Common myeloid progenitor, CD34-positive (primary cell): Measurements from ENCODE around the gene HOXB4.
A peak's percentile ranks its signal among the peaks of the same experiment; 100 is the strongest.

Experiments
- CTCF ChIA-PET: fragments of 350-600 bp; sonication (Branson Sonifier 250); formaldehyde crosslinking; loops from one replicate; lab custom pipeline; 2021; ENCODE audit warnings: antibody characterized with exemption; lab: Charles Lee
- POLR2A ChIA-PET: fragments of 350-600 bp; sonication (Branson Sonifier 250); formaldehyde crosslinking; loops from one replicate; lab custom pipeline; 2021; ENCODE audit warnings: antibody characterized with exemption; lab: Charles Lee
- DNase-seq, 3 donors: peaks; one replicate each; pipeline versions ENCODE4 v3.0.0 to v3.0.0-alpha.2; 2013
- H3K27ac ChIP-seq, 2 experiments: 1 replicate in 1 of 2; 2 replicates in 1 of 2; pipeline ENCODE4 v1.7.0; 2013; ENCODE audit warnings: inconsistent platforms in 2 of 2, low read length in 2 of 2, mild to moderate bottlenecking in 2 of 2, low read depth in 1 of 2, moderate library complexity in 1 of 2; ENCODE audit not compliant: severe bottlenecking in 2 of 2, insufficient read depth in 1 of 2, poor library complexity in 1 of 2
- H3K27me3 ChIP-seq, 5 experiments: replicated peaks in 2 of 5; 1 replicate in 3 of 5; 2 replicates in 2 of 5; pipeline versions ENCODE4 v1.6.1 to v1.7.0; 2013; ENCODE audit warnings: low read length in 4 of 5, mild to moderate bottlenecking in 2 of 5, moderate library complexity in 2 of 5, inconsistent platforms in 1 of 5; ENCODE audit not compliant: insufficient read depth in 5 of 5, control insufficient read depth in 4 of 5
- H3K36me3 ChIP-seq, 4 experiments: 1 replicate in 2 of 4; 2 replicates in 2 of 4; pipeline versions ENCODE4 v1.6.1 to v1.7.0; 2013; ENCODE audit warnings: low read length in 3 of 4, control low read depth in 1 of 4, mild to moderate bottlenecking in 1 of 4; ENCODE audit not compliant: control insufficient read depth in 4 of 4, insufficient read depth in 4 of 4
- H3K4me1 ChIP-seq, 4 experiments: 1 replicate in 3 of 4; 2 replicates in 1 of 4; pipeline versions ENCODE4 v1.6.1 to v1.7.1; 2013; ENCODE audit warnings: low read length in 3 of 4, mild to moderate bottlenecking in 3 of 4, control low read depth in 1 of 4, inconsistent platforms in 1 of 4, moderate library complexity in 1 of 4; ENCODE audit not compliant: control insufficient read depth in 4 of 4, insufficient read depth in 4 of 4; ENCODE audit errors: control extremely low read depth in 1 of 4
- H3K4me3 ChIP-seq, 7 experiments: 1 replicate in 4 of 7; 2 replicates in 3 of 7; pipeline versions ENCODE4 v1.5.1 to v1.7.0; 2013; ENCODE audit warnings: mild to moderate bottlenecking in 7 of 7, low read length in 6 of 7, moderate library complexity in 6 of 7, inconsistent platforms in 2 of 7, low read depth in 2 of 7, control low read depth in 1 of 7; ENCODE audit not compliant: insufficient read depth in 4 of 7, control insufficient read depth in 1 of 7; ENCODE audit errors: extremely low read depth in 1 of 7
- H3K9me3 ChIP-seq, 5 experiments: 1 replicate in 4 of 5; 2 replicates in 1 of 5; pipeline versions ENCODE4 v1.6.1 to v1.7.1; 2013; ENCODE audit warnings: low read length in 4 of 5, mild to moderate bottlenecking in 2 of 5, inconsistent platforms in 1 of 5, low read depth in 1 of 5, moderate library complexity in 1 of 5; ENCODE audit not compliant: control insufficient read depth in 4 of 5, insufficient read depth in 2 of 5; ENCODE audit errors: control extremely low read depth in 1 of 5
- WGBS: methylation state at CpG from one replicate; pipeline ENCODE4 v1.1.5; 2013; ENCODE audit not compliant: insufficient coverage; 5-methylcytosine and 5-hydroxymethylcytosine counted together

Gene HOXB4

DNA sequence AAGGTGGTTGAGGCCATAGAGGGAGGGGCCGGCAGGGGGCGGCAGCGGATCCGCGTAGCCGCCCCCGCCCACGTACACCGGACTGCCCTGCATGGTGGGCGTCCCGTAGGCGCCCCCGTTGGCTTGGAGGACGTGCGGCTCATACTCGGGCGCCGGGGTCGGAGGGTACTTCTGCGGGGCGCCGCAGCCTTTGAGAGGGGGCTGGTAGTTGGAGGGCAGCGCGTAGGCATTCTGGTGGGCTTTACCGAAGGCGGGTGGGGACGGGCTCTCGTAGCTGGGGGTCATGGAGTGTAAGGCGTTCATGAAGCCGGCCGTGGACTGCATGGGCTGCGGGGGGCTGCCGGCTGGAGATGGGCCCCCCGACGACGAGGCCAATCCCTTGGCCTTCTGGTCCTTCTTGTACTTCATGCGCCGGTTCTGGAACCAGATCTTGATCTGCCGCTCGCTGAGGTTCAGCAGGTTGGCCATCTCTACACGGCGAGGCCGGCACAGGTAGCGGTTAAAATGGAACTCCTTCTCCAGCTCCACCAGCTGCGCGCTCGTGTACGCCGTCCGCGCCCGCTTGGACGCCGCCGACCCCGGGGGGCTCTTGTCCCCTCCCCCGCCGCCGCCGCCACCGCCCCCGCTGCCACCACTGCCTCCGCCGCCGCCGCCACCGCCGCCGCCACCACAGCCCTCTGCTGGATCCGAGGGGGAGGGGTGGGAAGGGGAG is 27.5 kb downstream of the HOXB4 start:
- no peaks in the 10 kb centered on the region for H3K27me3 ChIP-seq
- no peaks in the 10 kb centered on the region for H3K9me3 ChIP-seq
- CTCF ChIA-PET = interaction anchor here (1.5 to 2.1 kb wide), 2 partner anchors 9 to 37 kb away, joined by 3 to 5 read pairs; no protein-coding TSS in a partner anchor

DNA sequence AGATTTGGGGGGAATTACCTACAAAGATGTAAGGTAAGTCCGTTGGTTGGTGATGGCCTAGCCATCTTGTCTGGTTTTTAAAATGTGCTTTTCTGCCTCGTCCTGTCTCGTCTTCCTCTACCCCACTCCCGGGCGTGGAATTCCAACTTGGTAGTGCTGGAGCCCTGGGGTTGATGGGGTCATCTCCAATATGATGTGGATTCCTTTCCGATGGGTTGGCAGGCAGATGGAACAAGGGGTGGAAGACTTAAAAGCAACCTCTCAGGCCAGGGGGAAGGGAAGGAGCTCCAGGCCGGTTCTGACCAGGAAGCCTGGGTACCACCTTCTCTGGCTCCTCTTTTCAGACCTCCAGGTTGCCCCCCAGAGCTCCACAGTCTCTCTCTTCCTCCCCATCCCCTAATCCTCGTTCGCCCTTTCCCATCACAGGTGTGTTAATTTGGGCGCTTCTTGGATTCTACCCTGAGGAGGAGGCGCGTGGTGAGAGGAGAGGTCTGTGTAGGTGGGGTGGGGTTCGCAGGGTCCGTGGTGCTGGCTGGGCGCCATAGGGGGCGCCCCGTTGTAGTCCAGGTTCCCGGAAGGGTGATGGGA is 28.1 kb downstream of the HOXB4 start:
- WGBS = 100% methylated on average over 14 of the region's 18 CpGs

More for the DNA sequence above, 27.5 kb downstream of the HOXB4 start:
- Histone ChIP-seq H3K27ac (no peak overlapping the region), H3K36me3 (peaks cover 5 to 42% (median 24%) of the 10 kb centered on the region in 4 experiments), H3K4me3 (no peak overlapping the region), H3K4me1 (peaks cover 15 to 60% (median 46%) of the 10 kb centered on the region in 4 experiments)
- POLR2A ChIA-PET = no interaction called here
- DNase-seq = no peak
- WGBS = 98% methylated on average over 45 of the region's 70 CpGs

DNA sequence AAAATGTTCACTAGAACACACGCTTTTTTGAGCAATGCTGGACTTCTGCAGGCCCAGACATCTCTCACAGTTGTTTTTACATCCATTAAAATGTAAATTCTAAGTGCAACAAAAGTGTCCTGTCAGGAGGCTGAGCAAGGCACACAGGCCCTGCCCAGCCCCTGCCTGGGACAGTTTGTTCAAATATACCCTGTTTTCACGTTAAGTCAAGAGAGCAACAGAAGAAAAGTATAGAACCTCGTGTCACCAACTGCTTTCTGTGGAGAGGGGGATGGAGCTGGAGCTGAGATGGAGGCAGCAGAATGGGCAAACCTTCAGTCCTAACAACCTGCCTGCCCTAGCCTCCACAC is 28.9 kb downstream of the HOXB4 start:
- POLR2A ChIA-PET = interaction anchor here (0.7 to 0.8 kb wide), 2 partner anchors 8 to 15 kb away, joined by 3 read pairs; no protein-coding TSS in a partner anchor
- peak overlapping the region in 1 of 2 experiments; percentile 95 for H3K27ac ChIP-seq
- H3K27me3 ChIP-seq = no peaks in the 10 kb centered on the region
- 80% methylated on average over 1 of the region's 3 CpGs for WGBS
- DNase-seq = no peak
- peaks cover 22 to 58% (median 45%) of the 10 kb centered on the region in 4 experiments for H3K4me1 ChIP-seq
- CTCF ChIA-PET = interaction anchor here (0.7 to 3.6 kb wide), 11 partner anchors 8 to 67 kb away, joined by 3 to 16 read pairs (median 5); partner anchors contain the start of gene HOXB5
- H3K4me3 ChIP-seq = no peak overlapping the region
- H3K9me3 ChIP-seq = no peaks in the 10 kb centered on the region
- peaks cover 5 to 37% (median 23%) of the 10 kb centered on the region in 4 experiments for H3K36me3 ChIP-seq

More for the DNA sequence above, 28.1 kb downstream of the HOXB4 start:
- peaks cover 5 to 42% (median 24%) of the 10 kb centered on the region in 4 experiments for H3K36me3 ChIP-seq
- ChIA-PET CTCF (interaction anchor here (1.5 to 2.1 kb wide), 6 partner anchors 10 to 68 kb away, joined by 3 to 9 read pairs (median 4); no protein-coding TSS in a partner anchor), POLR2A (no interaction called here)
- H3K4me3 ChIP-seq = no peak overlapping the region
- no peak for DNase-seq
- H3K27me3 ChIP-seq = no peaks in the 10 kb centered on the region
- H3K4me1 ChIP-seq = peaks cover 21 to 62% (median 47%) of the 10 kb centered on the region in 4 experiments
- H3K27ac ChIP-seq = no peak overlapping the region
- H3K9me3 ChIP-seq = no peaks in the 10 kb centered on the region

DNA sequence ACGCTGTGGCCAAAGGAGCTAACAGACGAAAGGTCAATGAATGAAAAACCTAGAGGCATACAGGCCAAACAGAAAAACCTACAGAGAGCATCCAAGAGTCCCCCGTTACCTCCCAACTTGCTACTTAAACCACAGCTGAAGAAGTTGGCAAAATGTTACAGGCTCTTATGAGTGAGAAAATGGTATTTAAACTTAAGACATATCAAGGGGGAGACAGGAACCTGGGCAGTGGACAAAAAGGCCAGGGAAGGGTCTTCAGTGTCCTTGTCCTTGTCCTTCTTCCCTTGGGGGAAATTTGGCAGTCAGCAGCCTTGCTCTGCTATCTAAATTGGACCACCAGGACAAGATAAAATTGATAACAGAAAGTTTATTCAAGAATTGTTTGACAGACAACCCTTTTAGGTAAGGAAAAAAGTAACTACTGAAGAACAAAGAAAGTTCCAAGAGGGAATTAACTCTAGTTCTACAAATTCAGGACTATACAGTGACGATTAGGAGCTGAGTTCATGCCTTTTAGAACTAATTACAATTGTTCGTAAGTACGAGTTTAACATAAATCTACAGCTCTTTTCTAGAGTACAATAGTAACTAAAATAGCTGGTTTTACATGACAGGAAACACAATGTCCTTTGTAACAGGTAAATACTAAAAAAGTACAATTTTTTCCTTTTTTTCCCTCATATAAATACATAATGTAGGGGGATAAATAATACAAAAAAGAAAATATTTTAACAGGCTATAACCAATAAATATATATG is 29.4 kb downstream of the HOXB4 start:
- no peaks in the 10 kb centered on the region for H3K9me3 ChIP-seq
- H3K4me1 ChIP-seq = peaks cover 22 to 58% (median 47%) of the 10 kb centered on the region in 4 experiments
- H3K27me3 ChIP-seq = no peaks in the 10 kb centered on the region
- peaks cover 2 to 36% (median 23%) of the 10 kb centered on the region in 4 experiments for H3K36me3 ChIP-seq
- CTCF ChIA-PET = interaction anchor here (0.7 to 3.6 kb wide), 12 partner anchors 9 to 67 kb away, joined by 3 to 16 read pairs (median 4); partner anchors contain the start of gene HOXB5
- 50% methylated on average over 2 of the region's 6 CpGs for WGBS
- DNase-seq = peak in 1 of 3 donors; percentile 53
- POLR2A ChIA-PET = interaction anchor here (0.7 to 0.8 kb wide), 2 partner anchors 8 to 16 kb away, joined by 3 read pairs; no protein-coding TSS in a partner anchor
- peak overlapping the region in 3 of 7 experiments; percentile 12 to 68 (median 19) for H3K4me3 ChIP-seq
- peak overlapping the region in 1 of 2 experiments; percentile 95 for H3K27ac ChIP-seq

DNA sequence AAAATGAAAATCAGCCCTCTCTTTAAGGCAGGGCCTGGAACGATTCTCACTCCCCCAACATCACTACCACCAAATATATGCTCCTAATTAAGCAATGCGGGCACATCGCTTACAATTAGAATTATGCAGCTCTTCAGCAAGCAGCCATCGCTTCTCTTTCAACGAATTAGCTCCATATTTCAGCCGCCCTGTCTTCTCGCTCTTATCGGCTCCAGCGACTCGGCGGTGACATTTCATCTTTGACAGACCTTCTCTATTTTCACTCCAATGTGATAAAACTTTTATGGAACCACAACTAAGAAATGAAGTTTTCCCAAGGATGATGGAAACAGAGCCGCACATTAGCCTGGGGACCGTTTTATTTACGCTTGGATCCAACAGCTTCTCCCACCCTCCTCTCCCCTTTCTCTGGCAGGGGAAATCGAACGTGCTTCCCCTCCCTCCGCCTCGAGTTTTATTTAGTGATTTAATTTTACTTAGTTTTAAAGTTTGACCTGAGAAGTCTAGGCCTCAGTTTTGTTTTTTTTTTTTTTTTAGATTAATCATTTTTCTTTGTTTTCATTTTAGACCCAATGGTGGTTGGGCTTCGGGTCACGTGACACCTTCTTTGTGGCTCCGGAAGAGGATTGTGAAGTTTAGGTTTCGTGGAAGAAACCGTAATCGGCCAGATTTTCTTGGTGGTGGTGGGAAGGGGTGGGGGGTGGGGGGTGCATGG is 30.2 kb downstream of the HOXB4 start:
- POLR2A ChIA-PET = no interaction called here
- peak overlapping the region; percentile 28 to 95 for H3K27ac ChIP-seq
- peaks cover 2 to 35% (median 21%) of the 10 kb centered on the region in 4 experiments for H3K36me3 ChIP-seq

More for the DNA sequence above, 30.2 kb downstream of the HOXB4 start:
- peak; percentile 57 to 75 (median 74) for DNase-seq
- Histone ChIP-seq H3K4me3 (peak overlapping the region in 5 of 7 experiments; percentile 30 to 68 (median 49)), H3K9me3 (no peaks in the 10 kb centered on the region), H3K4me1 (peaks cover 22 to 56% (median 47%) of the 10 kb centered on the region in 4 experiments), H3K27me3 (no peaks in the 10 kb centered on the region)
- CTCF ChIA-PET = interaction anchor here (0.6 to 3.6 kb wide), 15 partner anchors 9 to 67 kb away, joined by 3 to 16 read pairs (median 4); no protein-coding TSS in a partner anchor
- WGBS = 5% methylated on average over 14 of the region's 24 CpGs
